ENCODE data around the gene LAIR2. TPM values are rescaled to one million over a fixed set of nuclear protein-coding genes. Genes with fewer than 3 reads are reported as not detected.

LAIR2 gene
- total and polyA plus RNA-seq, 2 of the 13 experiments (the other 11 are each of a cell fraction or from before 2014, with no cell fraction given) = 1.3 to 1.9 TPM

DNA sequence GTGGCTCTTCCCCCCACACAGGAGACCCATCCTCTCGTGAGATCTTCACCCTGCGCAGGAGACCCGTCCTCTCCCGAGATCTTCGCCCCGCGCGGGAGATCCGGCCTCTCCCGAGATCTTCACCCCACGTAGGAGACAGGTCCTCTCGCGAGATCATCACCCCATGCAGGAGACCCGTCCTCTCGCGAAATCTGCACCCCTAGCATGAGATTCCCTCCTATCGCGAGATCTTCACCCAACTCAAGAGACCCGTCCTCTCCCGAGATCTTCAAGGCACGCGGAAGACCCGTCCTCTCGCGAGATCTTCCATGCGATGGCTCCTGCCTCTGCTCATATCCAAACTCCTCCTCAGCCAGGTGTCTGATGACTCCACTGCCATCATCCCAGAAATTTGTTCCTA, 24.3 kb downstream of the LAIR2 start (continued):
- no peak for TF ChIP-seq ZBTB2 (CRISPR knock-in tag; IDR thresholded peaks at IDR 0.05; ENCODE audit: low read depth)
- TF ChIP-seq, protein P1, sequence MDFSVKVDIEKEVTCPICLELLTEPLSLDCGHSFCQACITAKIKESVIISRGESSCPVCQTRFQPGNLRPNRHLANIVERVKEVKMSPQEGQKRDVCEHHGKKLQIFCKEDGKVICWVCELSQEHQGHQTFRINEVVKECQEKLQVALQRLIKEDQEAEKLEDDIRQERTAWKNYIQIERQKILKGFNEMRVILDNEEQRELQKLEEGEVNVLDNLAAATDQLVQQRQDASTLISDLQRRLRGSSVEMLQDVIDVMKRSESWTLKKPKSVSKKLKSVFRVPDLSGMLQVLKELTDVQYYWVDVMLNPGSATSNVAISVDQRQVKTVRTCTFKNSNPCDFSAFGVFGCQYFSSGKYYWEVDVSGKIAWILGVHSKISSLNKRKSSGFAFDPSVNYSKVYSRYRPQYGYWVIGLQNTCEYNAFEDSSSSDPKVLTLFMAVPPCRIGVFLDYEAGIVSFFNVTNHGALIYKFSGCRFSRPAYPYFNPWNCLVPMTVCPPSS (IDR thresholded peaks at IDR 0.05) = no peak
- no peak for TF ChIP-seq ZNF367 (CRISPR knock-in tag; IDR thresholded peaks at IDR 0.05; ENCODE audit: borderline replicate concordance)
- no peak for TF ChIP-seq ZNF101 (CRISPR knock-in tag; IDR thresholded peaks at IDR 0.05; ENCODE audit: borderline replicate concordance, low read depth)
- TF ChIP-seq ZBTB7B (CRISPR knock-in tag; IDR thresholded peaks at IDR 0.05) = no peak
- no peak for TF ChIP-seq REST (IDR thresholded peaks at IDR 0.05; ENCODE audit: borderline replicate concordance in 1 of 2, low read depth in 1 of 2, low read length in 2 of 2)
- TF ChIP-seq, protein P2, sequence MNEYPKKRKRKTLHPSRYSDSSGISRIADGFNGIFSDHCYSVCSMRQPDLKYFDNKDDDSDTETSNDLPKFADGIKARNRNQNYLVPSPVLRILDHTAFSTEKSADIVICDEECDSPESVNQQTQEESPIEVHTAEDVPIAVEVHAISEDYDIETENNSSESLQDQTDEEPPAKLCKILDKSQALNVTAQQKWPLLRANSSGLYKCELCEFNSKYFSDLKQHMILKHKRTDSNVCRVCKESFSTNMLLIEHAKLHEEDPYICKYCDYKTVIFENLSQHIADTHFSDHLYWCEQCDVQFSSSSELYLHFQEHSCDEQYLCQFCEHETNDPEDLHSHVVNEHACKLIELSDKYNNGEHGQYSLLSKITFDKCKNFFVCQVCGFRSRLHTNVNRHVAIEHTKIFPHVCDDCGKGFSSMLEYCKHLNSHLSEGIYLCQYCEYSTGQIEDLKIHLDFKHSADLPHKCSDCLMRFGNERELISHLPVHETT (CRISPR knock-in tag; conservative IDR thresholded peaks at IDR 0.05) = no peak
